ENCODE data around the gene DPP4.
"Not testable (repeated sequence)": the region's sequence is repeated elsewhere in the genome, so short reads cannot be mapped to it uniquely, and the experiment has no call there.

DPP4 gene

DNA sequence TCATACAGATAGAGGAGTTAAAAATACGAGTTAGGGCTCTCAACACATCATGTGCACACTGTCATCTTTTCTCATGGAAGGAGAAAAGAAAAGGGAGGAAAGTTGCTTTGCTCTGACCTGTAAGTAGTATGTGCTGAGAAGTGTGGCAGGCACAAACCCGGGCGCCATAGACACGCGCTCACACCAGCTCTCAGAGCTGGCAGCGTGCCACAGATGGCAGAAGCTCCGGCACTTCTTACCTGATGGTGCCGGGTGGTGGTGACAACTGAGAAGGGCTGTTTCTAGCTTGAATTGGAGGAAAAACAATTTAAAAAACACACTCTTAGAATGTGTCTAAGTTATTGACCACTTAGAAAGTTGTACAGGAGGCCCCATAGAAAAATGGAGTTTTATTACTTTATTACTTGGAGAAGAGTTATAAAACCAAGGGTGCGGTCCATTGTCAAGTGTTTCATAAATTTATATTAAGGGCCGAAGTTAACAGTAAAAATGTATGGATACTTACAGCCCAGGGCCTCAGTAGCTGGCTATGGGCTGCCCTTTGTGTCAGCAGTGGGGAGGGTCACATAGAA, 92.2 kb downstream of the DPP4 start:
- TF ChIP-seq ISL1 (CRISPR knock-in tag; IDR thresholded peaks at IDR 0.05) (no peak), ESRRG (CRISPR knock-in tag; IDR thresholded peaks at IDR 0.05) (no peak), GLIS3 (CRISPR knock-in tag; IDR thresholded peaks at IDR 0.05) (no peak), ZNF565 (CRISPR knock-in tag; conservative IDR thresholded peaks at IDR 0.05; ENCODE audit: low read depth) (no peak), ZNF8 (CRISPR knock-in tag; IDR thresholded peaks at IDR 0.05) (no peak), CSDC2 (CRISPR knock-in tag; IDR thresholded peaks at IDR 0.05) (no peak), ZNF70 (CRISPR knock-in tag; IDR thresholded peaks at IDR 0.05) (no peak), TCF4 (CRISPR knock-in tag; IDR thresholded peaks at IDR 0.05; ENCODE audit: borderline replicate concordance) (no peak), ZFP3 (CRISPR knock-in tag; IDR thresholded peaks at IDR 0.05) (no peak), PPARA (CRISPR knock-in tag; IDR thresholded peaks at IDR 0.05; ENCODE audit: borderline replicate concordance) (no peak), OSR1 (CRISPR knock-in tag; IDR thresholded peaks at IDR 0.05) (no peak), ZFP30 (CRISPR knock-in tag; IDR thresholded peaks at IDR 0.05) (no peak), BACH2 (CRISPR knock-in tag; IDR thresholded peaks at IDR 0.05; ENCODE audit: borderline replicate concordance) (no peak)
- TF ChIP-seq, protein P1, sequence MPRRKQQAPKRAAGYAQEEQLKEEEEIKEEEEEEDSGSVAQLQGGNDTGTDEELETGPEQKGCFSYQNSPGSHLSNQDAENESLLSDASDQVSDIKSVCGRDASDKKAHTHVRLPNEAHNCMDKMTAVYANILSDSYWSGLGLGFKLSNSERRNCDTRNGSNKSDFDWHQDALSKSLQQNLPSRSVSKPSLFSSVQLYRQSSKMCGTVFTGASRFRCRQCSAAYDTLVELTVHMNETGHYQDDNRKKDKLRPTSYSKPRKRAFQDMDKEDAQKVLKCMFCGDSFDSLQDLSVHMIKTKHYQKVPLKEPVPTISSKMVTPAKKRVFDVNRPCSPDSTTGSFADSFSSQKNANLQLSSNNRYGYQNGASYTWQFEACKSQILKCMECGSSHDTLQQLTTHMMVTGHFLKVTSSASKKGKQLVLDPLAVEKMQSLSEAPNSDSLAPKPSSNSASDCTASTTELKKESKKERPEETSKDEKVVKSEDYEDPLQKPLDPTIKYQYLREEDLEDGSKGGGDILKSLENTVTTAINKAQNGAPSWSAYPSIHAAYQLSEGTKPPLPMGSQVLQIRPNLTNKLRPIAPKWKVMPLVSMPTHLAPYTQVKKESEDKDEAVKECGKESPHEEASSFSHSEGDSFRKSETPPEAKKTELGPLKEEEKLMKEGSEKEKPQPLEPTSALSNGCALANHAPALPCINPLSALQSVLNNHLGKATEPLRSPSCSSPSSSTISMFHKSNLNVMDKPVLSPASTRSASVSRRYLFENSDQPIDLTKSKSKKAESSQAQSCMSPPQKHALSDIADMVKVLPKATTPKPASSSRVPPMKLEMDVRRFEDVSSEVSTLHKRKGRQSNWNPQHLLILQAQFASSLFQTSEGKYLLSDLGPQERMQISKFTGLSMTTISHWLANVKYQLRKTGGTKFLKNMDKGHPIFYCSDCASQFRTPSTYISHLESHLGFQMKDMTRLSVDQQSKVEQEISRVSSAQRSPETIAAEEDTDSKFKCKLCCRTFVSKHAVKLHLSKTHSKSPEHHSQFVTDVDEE (CRISPR knock-in tag; IDR thresholded peaks at IDR 0.05), result no peak

GRCh38 chr2:161980976-161981375, 93.0 kb downstream of the DPP4 start:
- TF ChIP-seq POU6F1 (CRISPR knock-in tag; IDR thresholded peaks at IDR 0.05; ENCODE audit: borderline replicate concordance, low read depth) (no peak), TCF4 (CRISPR knock-in tag; IDR thresholded peaks at IDR 0.05; ENCODE audit: borderline replicate concordance) (no peak), SNAI2 (CRISPR knock-in tag; IDR thresholded peaks at IDR 0.05) (no peak), ARNTL (CRISPR knock-in tag; IDR thresholded peaks at IDR 0.05; ENCODE audit: borderline replicate concordance, low read depth) (no peak), ZNF565 (CRISPR knock-in tag; conservative IDR thresholded peaks at IDR 0.05; ENCODE audit: low read depth) (no peak), ZNF70 (CRISPR knock-in tag; IDR thresholded peaks at IDR 0.05) (no peak), CREB5 (CRISPR knock-in tag; IDR thresholded peaks at IDR 0.05; ENCODE audit: low read depth) (no peak), ZNF8 (CRISPR knock-in tag; IDR thresholded peaks at IDR 0.05) (no peak)
- TF ChIP-seq, protein P2, sequence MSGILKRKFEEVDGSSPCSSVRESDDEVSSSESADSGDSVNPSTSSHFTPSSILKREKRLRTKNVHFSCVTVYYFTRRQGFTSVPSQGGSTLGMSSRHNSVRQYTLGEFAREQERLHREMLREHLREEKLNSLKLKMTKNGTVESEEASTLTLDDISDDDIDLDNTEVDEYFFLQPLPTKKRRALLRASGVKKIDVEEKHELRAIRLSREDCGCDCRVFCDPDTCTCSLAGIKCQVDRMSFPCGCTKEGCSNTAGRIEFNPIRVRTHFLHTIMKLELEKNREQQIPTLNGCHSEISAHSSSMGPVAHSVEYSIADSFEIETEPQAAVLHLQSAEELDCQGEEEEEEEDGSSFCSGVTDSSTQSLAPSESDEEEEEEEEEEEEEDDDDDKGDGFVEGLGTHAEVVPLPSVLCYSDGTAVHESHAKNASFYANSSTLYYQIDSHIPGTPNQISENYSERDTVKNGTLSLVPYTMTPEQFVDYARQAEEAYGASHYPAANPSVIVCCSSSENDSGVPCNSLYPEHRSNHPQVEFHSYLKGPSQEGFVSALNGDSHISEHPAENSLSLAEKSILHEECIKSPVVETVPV (CRISPR knock-in tag; IDR thresholded peaks at IDR 0.05), result no peak
- ATAC-seq, result no peak

More for the DNA sequence above, 92.2 kb downstream of the DPP4 start:
- ATAC-seq, result no peak

DNA sequence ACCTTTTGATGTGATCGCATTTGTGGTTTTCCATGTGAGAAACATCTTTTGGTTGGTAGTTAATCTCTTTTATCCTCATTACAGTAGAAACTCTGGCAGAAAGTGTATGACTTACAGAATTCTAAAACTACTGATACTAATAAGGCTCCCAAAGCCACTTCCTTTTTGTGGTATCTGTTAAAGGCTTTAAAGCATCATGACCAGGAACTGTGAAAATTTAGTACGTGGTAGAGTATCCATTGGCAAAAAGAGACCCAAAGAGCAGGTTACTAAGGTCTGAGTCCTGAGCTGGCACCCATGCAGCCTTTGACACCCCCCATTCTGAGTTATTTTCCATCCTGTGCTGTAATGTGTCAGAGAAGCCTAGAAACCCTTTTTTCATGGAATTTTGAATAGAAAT, 94.5 kb downstream of the DPP4 start:
- TF ChIP-seq, protein P2 (CRISPR knock-in tag; IDR thresholded peaks at IDR 0.05), result no peak
- no peak for TF ChIP-seq ISL1 (CRISPR knock-in tag; IDR thresholded peaks at IDR 0.05)
- no peak for TF ChIP-seq ZFP30 (CRISPR knock-in tag; IDR thresholded peaks at IDR 0.05)
- no peak for TF ChIP-seq BACH2 (CRISPR knock-in tag; IDR thresholded peaks at IDR 0.05; ENCODE audit: borderline replicate concordance)
- no peak for TF ChIP-seq GLIS3 (CRISPR knock-in tag; IDR thresholded peaks at IDR 0.05)
- no peak for TF ChIP-seq ZNF565 (CRISPR knock-in tag; conservative IDR thresholded peaks at IDR 0.05; ENCODE audit: low read depth)
- TF ChIP-seq PPARA (CRISPR knock-in tag; IDR thresholded peaks at IDR 0.05; ENCODE audit: borderline replicate concordance), result no peak
- no peak for TF ChIP-seq ESRRG (CRISPR knock-in tag; IDR thresholded peaks at IDR 0.05)
- TF ChIP-seq OSR1 (CRISPR knock-in tag; IDR thresholded peaks at IDR 0.05), result no peak
- TF ChIP-seq ZNF8 (CRISPR knock-in tag; IDR thresholded peaks at IDR 0.05), result no peak
- TF ChIP-seq, protein P1 (CRISPR knock-in tag; IDR thresholded peaks at IDR 0.05), result no peak
- no peak for TF ChIP-seq CREB5 (CRISPR knock-in tag; IDR thresholded peaks at IDR 0.05; ENCODE audit: low read depth)
- TF ChIP-seq RARB (CRISPR knock-in tag; IDR thresholded peaks at IDR 0.05), result no peak
- no peak for ATAC-seq

GRCh38 chr2:161977926-161978325, 96.1 kb downstream of the DPP4 start:
- not testable (repeated sequence) for ATAC-seq
